Measurements from ENCODE around the gene LEKR1. TPM values are rescaled to one million over a fixed set of nuclear protein-coding genes. Genes with fewer than 3 reads are reported as not detected.

The LEKR1 gene
- total RNA-seq, 4 donors from 2014 or later: 0.22 to 1.3 (median 0.34) TPM; not detected in 1

DNA sequence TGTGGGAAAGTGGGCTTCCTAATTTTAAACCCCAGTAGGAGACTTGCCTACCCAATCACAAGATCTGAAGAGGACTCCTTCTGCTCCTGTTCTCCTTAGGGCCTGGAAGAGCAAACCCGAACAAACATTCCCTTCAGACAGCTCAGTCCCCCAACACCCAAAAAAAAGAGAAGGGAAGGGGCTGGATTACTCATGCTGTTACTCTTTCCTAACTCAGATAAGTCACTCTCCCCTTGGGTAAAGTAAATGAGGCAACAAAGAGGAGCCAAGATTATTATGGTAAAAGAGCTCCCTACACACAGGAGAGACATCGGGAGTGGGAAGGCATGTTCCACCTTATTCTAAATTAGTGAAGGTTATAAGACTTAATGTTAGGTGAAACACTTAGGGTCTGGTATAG is 18.1 kb upstream of the LEKR1 start:
- TF ChIP-seq, protein P1, sequence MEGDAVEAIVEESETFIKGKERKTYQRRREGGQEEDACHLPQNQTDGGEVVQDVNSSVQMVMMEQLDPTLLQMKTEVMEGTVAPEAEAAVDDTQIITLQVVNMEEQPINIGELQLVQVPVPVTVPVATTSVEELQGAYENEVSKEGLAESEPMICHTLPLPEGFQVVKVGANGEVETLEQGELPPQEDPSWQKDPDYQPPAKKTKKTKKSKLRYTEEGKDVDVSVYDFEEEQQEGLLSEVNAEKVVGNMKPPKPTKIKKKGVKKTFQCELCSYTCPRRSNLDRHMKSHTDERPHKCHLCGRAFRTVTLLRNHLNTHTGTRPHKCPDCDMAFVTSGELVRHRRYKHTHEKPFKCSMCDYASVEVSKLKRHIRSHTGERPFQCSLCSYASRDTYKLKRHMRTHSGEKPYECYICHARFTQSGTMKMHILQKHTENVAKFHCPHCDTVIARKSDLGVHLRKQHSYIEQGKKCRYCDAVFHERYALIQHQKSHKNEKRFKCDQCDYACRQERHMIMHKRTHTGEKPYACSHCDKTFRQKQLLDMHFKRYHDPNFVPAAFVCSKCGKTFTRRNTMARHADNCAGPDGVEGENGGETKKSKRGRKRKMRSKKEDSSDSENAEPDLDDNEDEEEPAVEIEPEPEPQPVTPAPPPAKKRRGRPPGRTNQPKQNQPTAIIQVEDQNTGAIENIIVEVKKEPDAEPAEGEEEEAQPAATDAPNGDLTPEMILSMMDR (IDR thresholded peaks at IDR 0.05; ENCODE audit: low read depth): no peak

DNA sequence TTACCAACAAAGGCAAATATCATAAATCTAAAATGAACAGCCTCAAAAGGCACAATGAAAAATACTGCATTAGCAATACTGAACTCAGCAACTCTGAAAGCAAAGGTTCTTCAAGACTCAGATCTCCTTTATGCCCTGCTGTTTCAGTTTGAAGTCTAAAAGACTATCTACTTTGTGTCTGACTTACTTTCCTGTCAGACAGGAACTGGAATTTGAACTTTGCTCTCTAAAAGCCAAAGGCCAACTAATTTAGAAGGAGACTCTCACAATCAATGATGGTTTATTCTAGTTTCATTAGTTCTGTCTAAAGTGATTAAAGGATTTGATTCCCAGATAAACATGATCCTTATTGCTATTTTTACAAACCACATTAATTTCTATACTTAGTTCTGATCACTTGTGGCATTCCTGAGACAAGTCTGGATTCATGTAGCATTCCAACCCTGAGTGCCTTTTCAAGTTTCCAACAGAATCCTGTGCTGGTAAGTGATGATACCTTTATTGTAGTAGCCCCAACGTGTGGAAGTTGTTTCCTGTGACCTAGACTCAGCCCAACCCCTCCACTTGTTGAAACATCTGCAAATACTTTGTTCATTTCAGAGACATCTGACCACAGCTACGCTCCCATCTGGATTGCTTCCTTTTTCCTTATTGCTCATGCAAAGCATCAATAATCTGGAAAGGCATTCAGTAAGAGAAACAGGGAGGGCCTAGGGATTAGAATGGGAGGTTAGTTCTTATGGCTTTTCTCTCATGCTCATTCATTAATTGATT is 14.9 kb upstream of the LEKR1 start:
- TF ChIP-seq, protein P1 (IDR thresholded peaks at IDR 0.05; ENCODE audit: low read depth): no peak

DNA sequence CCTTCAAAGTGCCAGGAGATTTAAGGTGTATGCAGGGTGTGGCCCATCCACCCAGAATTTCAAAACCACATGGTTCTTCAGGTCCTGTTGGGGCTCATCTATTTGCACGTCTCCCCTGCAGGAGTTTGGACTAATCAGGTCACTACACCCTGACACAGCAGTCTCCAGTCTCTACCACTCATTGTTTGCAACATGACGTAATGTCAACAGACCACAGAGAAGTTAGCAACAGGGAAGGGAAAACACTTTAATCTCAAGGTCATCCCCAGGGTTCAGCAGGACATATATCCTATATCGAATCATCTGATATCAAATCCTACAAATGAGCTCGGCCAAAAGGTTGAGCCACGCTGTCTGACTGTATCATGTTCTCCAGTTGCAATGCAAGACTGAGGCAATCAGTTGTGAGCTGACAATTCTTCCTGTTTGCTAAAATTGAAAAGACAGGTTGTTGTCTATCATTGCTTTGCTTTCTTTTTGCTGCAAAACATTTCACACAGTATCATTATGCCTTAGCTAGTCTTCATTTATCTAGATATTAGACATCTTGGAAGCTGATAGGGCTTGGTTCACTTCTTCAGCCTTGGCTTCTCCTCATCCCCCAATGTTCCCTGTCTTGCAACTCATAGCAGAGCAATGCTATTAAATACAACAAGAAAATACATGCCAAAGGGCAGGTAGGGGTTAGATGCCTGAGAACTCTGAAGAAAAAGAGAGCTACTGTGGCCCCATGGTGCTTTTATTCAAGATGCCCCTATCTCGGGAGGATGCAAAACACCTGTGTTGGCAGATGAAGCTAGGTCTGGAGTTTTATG is 13.4 kb upstream of the LEKR1 start:
- TF ChIP-seq, protein P1 (IDR thresholded peaks at IDR 0.05; ENCODE audit: low read depth): no peak

DNA sequence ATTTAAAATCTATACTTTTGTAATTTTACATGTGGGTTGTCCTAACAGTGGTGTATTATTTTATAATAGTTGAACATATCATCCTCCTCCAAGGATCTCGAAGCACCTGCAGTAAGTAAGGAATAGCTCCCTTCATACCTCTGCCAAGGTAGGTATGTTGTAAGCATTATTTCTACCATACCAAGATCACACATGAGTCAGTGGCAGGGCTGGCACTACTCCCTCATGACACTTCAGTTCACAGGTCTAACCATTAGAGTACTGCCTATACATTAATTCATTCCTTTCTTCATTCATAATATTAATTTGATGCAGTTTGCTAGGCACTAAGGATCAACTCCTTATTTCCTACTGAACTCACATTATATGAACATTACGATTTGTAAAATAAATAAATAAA is 11.9 kb upstream of the LEKR1 start:
- TF ChIP-seq, protein P1 (IDR thresholded peaks at IDR 0.05; ENCODE audit: low read depth): no peak

DNA sequence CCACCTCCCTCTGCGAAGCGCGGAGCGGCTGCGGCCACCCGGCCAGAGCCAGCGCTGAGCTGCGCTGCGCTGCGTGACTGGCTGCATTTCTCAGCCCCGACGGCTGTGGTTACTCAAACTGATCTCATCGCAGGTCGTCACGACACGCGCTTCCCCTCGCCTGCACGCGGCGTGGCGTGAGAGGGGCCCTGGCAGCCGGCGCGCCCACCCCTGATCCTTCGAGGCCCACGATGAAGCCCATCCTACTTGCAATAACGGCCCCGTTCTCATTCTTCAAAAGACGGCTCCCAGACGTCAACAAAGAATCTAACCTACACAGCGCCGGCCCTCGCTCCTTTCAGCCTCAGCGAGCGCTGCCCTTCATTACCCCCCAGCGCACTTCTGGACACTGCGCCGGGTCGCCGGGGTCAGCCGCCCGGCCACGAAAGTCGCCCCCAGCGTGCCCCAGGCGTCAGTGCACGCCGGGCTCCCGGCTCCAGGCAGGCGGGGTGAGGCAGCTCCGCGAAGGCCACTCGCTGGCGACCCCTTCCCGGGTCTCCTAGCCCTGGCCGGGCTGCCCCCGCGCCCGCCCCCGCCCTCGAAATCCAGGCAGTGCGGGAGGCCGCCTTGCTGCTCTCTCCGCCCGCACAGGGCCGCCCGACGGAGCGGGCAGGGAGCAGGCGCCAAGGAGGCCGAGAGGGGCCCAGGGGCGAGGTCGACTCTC is 9.9 kb upstream of the LEKR1 start:
- TF ChIP-seq, protein P1 (IDR thresholded peaks at IDR 0.05; ENCODE audit: low read depth): no peak

DNA sequence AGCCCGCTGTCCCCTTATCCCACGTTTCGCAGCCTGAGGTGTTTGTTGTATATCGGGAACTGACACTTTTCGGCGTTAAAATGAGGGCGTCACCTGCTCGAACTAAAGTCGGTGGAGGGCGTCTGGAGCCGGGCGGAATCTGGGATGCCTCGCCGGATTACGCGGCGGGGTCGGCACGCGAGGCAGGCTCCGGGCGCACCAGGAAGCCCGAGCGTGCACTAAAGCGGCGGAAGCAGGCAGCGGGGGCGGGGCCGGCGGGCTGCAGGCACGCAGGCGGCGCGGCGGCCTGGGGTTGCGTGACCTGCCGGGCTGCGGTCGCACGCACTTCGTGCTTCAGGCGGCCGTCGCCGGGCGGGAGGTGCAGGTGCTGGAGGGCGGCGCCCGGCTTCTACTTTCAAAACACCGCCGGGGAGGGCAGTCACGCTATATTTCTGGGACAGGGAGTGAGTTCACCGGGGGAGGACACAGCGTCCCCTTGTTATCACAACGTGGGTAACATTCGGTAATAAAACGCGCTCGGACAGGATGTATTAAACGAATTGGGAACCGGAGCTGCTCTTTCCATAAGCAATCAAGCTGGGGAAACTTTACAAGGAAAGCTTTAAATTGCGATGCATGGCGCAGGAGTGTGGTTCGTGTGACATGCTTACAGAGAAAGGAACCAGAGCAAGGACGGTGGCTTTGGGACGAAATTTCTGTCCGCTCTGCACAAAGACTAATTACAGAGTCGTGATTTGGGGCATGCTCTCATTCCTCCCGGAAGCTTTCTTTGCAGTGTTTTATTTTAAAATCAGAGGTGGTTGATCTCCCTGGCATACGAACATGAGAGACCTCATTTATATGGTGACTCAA is 9.1 kb upstream of the LEKR1 start:
- TF ChIP-seq, protein P1 (IDR thresholded peaks at IDR 0.05; ENCODE audit: low read depth): no peak
